ENCODE measurements around the gene ZFYVE27.

Gene ZFYVE27

DNA sequence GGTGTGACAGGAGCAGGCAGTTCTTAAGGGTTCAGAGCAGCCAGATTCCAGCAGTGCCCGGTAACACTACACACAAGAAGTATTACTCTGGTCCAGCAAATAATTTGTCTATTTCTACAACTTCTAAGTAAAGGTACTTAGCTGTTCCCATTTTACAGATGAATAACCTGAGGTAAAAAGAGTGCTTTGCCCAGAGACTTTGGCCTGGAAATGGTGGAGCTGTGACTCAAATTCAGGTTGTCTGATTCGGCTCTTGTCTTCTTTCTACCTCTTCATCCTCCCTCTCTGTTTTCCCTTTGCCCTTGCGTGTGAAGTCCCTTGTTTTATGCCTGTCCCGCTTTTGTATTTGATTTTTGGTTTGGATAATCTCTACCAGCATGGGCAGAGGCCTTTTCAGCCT lies 17.8 kb downstream of the ZFYVE27 start:
- H3K4me3 ChIP-seq (ENCODE audit: low read depth, low read length), result no peak overlapping the region
- TF ChIP-seq, protein P1, sequence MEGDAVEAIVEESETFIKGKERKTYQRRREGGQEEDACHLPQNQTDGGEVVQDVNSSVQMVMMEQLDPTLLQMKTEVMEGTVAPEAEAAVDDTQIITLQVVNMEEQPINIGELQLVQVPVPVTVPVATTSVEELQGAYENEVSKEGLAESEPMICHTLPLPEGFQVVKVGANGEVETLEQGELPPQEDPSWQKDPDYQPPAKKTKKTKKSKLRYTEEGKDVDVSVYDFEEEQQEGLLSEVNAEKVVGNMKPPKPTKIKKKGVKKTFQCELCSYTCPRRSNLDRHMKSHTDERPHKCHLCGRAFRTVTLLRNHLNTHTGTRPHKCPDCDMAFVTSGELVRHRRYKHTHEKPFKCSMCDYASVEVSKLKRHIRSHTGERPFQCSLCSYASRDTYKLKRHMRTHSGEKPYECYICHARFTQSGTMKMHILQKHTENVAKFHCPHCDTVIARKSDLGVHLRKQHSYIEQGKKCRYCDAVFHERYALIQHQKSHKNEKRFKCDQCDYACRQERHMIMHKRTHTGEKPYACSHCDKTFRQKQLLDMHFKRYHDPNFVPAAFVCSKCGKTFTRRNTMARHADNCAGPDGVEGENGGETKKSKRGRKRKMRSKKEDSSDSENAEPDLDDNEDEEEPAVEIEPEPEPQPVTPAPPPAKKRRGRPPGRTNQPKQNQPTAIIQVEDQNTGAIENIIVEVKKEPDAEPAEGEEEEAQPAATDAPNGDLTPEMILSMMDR (IDR thresholded peaks at IDR 0.05; ENCODE audit: low read depth, low read length), result no peak

- no peak overlapping the region for H3K4me3 ChIP-seq (ENCODE audit: low read depth, low read length)
- TF ChIP-seq, protein P1 (IDR thresholded peaks at IDR 0.05; ENCODE audit: low read depth, low read length), result no peak
These were observed 18.8 kb downstream of the ZFYVE27 start for GRCh38 chr10:97755718-97756117.

GRCh38 chr10:97757471-97757870 lies 20.5 kb downstream of the ZFYVE27 start:
- TF ChIP-seq, protein P1 (IDR thresholded peaks at IDR 0.05; ENCODE audit: low read depth, low read length), result no peak
- H3K4me3 ChIP-seq (ENCODE audit: low read depth, low read length), result no peak overlapping the region

DNA sequence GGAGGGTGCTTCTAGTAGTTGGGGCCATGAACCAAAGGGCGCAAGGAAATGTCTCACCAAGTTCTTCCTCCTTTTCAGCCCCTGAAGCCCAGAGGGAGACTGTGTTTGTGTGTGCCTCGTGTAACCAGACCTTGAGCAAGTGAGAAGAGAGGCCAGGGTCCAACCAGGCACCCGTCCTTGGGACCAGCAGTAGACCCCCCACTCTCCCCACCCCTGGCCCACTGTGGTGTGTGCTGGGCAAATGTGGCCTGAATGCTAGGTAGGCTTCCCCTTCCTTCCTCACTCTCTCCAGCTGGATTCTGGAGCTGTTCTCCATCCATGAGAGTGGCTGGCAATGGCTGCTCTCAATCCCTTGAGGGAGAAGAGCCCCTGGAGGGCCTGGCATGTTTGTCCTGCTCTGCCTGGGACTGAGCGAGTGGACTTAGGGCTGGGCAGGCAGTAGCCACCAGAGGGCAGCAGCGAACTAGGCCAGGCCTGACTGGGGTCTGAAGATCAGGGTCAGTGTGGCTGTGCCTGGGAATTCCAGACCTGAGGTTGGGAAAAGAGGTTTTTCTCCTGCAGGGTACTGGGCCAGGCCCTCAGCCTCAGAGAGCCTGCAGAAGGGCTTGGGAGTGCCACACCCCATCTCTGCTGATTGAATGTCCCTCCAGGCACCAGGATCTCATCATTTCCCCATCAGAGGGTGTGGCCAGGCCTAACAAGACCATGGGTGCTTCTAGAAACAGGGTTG lies 22.4 kb downstream of the ZFYVE27 start:
- TF ChIP-seq, protein P1 (IDR thresholded peaks at IDR 0.05; ENCODE audit: low read depth, low read length), result peak; percentile 99
- no peak overlapping the region for H3K4me3 ChIP-seq (ENCODE audit: low read depth, low read length)

- TF ChIP-seq, protein P1 (IDR thresholded peaks at IDR 0.05; ENCODE audit: low read depth, low read length), result no peak
- H3K4me3 ChIP-seq (ENCODE audit: low read depth, low read length), result no peak overlapping the region
These were observed 23.0 kb downstream of the ZFYVE27 start for GRCh38 chr10:97759946-97760345.

GRCh38 chr10:97760461-97761257 lies 23.7 kb downstream of the ZFYVE27 start:
- TF ChIP-seq, protein P1 (IDR thresholded peaks at IDR 0.05; ENCODE audit: low read depth, low read length), result no peak

DNA sequence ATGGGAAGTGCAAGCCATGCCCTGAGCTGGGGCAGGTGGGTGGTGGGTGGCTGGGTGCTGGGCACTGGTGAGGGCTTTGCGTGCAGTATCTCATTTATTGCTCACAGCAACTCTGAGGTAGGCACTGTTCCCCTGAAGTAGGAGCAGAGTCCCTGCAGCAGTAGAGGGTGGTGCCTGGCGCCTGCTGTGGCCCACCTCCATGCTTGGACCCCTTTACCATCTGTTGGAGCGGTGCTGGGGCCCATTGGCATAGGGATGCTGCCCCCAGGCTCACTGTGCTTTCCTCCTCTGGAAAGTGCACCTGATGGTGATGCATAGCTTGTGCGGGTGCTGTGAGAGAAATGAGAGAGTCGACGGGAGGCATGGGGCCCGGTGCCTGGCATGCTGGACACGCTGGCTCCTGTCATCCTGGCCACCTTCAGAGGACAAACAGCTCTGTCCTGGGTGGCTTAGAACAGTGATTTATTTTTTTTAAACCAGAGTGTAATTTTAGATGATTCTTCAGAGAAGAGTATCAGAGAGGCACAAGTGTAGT lies 24.5 kb downstream of the ZFYVE27 start:
- H3K4me3 ChIP-seq (ENCODE audit: low read depth, low read length), result no peak overlapping the region
- TF ChIP-seq, protein P1 (IDR thresholded peaks at IDR 0.05; ENCODE audit: low read depth, low read length), result no peak

More at GRCh38 chr10:97760461-97761257, 23.7 kb downstream of the ZFYVE27 start:
- no peak overlapping the region for H3K4me3 ChIP-seq (ENCODE audit: low read depth, low read length)

Data from WI38 (cell line).